ENCODE results near the gene MMP19. TPM values are rescaled to one million over a fixed set of nuclear protein-coding genes. Genes with fewer than 3 reads are reported as not detected.
"Not testable (repeated sequence)": the region's sequence is repeated elsewhere in the genome, so short reads cannot be mapped to it uniquely, and the experiment has no call there.

The MMP19 gene
- total RNA-seq, 1 donor from 2014 or later, result 0.68 TPM

DNA sequence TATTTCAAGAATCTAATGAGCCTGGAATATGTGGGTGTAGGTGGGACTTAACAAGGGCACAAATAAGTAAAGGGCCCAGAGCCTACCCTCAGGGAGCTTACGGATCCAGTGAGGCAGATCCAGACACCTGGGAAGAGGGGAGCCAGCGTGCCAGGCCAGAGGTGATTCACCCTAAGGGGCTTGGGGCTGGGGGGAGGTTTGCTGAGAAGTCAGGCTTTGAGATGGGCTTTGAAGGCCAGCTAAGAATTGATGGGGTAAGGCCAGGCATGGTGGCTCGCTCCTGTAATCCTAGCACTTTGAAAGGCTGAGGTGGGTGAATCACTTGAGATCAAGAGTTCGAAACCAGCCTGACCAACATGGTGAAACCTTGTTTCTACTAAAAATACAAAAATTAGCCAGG lies 695 bp upstream of the MMP19 start:
- no peak for DNase-seq

DNA sequence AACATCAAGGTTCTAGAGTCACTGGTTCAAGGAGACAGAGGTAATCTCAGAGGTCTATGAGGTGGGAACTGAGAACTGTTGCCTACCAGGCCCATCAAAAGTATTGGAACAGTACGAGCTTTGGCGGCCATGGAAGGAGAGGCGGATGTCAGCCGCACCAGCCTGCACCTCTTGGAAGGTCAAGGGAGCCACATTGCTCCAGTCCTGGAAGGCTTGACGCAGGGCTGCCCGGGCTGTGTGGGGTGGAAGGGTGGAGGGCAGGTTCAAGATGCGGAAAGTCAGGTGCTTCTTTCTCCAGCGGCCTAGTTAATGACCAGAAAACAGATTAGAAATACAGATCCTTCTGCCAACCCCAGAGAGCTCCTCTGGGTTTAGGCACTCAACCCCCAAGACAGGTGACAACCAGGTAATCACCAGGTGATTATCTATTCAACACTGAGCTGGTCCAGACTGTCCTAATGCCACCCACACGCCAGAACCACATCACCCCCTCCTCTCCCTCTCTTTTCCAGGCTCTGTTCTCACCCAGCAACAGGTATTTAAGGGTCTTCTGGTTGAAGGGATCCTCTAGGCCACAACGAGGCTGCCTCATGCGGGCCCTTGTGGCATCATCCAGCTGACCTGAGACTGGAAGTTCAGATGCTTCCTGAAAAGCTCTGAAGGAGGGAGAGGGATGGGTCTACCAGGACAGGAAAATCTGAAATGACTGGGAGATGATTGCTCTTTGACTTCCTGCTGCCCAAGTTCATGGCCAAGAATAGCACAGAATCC lies 2.0 kb downstream of the MMP19 start:
- no peak for DNase-seq

DNA sequence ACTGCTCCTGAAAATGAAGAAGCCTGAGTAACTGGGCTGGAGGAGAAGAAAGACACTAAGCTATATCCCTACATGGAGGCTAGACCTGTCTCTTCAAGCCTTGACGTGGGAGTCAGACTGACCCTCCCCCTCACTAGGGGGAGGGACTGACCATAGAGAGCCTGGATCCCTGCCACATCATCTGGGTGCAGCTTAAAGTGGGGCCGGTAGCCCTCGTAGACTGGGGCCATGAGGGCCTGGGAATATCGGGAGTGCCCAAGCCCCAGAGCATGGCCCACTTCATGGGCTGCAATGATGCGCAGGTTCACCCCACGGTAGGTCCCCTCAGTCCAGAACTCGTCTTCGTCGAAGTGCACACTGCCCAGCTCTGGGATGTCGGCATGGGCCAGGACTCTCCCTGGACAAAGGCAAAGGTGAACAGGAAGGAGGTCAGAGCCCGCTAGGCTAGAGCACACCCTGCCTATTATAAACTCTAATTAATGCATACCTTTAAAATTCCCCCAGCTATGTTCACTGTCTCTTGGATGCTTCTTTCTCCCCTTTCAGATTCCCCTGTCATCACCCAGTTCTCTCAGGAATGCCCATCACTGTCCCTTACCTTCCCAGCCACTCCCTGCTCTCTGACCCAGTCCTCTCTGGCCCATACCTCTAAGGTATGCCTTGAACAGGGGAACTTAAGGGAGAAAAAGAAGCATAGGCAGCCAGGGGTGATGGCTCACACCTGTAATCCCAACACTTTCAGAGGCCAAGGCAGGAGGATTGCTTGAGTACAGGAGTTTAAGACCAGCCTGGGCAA lies 3.2 kb downstream of the MMP19 start:
- no peak for DNase-seq

DNA sequence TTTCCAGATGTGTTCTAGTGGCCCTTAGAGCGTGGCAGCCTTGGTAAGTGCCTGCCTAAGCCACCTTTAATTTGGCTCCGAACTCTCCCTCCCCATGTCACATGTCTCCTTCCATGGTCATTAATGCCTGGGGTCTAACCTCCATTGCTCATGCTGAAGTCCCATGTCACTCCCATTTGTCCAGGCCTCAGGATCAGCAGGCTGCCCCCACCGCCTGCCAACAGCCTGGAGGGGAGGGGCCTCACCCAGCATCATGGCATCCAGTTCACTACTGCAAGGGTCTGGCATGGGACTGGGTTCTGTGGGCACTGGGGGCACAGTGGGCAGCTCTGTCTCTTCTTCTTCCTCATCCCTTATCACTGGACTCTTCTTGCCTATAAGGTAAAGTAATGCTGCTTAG lies 4.4 kb downstream of the MMP19 start:
- no peak for DNase-seq

DNA sequence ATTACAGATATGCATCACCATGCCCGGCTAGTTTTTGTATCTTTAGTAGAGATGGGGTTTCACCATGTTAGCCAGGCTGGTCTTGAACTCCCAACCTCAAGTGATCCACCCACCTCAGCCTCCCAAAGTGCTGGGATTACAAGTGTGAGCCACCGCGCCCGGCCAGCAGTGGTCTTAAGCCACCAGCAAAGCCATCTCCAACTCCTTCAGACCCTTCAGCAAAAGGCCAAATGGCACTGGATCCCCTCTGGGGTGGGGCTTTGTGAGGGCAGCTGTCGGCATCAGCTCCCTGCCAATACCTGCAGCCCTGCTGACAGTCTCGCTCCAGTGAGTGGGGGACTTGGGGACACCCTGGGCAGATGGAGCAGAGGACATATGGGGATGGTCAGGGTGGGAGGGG lies 8.3 kb downstream of the MMP19 start:
- not testable (repeated sequence) for DNase-seq

DNA sequence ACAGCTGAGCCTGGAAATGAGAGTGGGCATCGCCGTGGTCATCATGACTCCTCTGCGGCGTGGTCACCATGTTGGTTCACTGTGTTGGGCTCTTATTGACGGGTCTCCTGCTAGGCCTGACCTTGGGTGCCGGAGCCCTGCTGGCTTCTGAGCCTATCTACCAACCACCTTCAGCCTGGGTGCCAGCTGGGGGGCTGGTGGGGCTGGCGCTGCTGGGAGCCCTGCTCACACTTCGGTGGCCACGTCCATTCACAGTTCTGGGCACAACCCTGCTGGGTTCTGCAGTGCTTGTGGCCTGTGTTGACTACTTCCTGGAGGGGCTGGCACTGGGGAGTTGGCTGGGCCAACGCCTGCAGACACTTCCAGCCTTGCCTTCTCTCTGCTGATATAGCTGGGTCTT lies 9.7 kb downstream of the MMP19 start:
- DNase-seq, result no peak

DNA sequence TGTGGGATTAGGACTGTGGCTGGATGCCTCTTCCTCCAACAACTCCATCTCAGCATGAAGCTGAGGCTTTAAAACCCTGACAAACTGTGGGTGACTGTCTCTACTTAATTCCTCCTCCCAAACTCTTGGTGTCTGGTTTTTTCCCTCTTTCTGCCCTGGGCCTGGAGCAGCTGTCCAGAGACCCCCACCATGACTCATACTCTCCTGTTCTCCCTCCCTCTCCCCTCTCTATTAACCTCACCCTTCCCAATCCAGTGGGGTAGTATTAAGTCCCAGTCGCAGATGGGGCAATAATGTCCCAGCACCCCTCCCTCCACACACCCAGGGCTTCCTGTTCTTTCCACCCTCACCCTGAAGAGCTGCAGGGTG lies 11.3 kb downstream of the MMP19 start:
- DNase-seq, result no peak

DNA sequence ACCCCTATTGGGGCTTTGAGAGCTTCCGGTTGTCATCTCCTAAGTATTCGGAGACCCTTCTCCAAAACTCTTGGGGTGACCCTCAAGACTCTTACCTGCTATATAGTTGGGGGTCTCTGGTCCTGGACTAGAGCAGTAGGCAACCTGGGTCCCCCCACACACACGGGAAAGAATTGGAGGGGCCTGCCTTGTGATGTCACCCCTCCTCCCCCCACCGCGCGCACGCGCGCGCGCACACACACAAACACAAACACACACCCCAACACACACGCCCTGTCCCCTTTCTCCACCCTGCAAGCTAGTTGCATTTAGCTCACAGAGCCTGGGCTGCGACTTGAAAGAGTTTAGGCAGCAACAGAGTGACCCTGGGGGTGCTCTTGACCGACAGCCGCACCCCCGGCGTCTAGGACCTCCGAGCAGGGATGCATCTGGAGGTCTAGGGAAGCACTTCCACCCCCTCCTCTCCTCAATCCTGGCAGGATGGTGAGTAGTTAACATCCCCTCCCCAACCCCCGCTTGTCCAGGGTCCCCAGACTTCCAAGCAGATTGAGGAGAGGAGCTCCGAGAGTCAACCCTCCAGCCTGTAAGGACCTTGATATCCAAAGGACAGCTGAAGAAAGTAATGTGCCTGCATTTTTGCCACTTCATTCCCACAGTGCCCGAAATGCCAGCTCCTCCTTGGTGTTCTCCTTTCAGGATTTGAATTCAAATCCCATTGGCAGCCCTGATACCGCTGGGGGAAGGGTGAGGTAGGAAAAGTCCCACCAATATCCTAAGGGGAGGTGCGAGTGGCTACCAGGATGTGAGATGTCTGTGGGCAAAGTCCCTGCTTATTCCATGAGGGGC lies 11.9 kb downstream of the MMP19 start:
- DNase-seq, result peak; percentile 75

DNA sequence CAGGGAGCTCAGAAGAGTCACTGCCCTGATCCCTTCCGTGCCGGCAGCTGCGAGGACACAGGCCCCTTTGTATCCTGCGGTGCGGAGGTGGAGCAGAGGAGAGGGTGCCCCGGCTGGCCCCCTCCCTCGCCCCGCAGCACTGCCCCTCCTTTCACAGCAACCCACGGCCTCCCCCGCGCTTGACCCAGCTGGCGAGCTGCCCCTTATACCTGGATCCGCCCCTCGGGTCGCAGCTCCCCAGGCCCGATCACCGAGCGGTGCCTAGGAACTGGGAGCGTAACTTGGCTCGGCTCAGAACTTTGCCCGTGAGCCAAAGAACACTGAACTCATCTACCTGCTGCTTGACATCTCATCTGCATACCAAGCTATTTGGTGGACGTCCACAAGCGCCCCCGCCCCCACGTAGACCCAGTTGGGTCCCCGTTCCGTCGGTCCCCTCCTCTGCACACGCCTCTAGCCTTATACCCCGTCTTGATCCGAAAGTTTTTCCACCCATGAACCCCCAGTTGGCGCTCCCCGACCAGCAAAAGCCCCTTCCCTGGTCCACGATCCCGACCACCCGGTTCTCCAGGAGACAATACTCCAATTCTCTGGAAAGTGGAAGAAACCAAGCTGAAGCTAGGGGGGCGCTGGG lies 12.7 kb downstream of the MMP19 start:
- DNase-seq, result peak; percentile 35

DNA sequence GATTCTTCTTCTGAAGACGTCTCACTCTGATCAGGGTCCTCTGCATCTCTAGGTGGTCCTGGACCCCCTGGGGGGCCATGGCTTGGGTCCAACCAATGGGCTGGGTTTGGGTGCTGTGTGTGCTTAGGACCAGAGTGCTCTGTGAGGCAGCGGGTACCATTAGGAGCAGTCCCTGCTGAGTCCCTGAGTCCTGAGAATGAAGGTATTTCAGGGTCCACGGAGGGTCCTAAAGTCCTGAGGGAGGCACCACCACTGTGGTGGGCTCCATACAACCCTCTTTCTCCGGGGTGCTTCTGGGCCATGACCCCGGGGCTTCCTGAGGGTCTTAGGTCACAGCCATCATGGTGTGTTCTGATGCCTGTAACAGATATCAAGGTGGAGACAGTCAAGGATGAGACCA lies 14.4 kb downstream of the MMP19 start:
- DNase-seq, result no peak

DNA sequence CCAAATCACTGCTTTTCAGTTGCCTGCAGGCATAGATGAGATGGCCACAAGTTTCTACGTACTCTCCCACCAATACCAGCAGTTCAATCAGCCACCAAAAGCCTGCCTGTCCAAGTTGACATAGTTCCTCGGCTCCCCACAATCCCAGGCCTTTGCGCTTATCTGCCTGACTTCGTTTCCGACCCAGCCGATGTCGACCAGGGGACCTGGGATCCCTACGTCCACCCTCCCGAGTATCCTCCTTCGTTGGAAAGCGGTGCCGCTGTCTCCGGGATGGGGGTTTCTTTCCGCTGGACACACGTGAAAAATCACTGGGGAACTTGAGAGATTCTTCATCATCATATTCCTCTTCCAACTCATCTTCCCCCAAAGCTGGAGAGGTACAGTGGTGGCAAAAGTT lies 14.9 kb downstream of the MMP19 start:
- DNase-seq, result no peak

DNA sequence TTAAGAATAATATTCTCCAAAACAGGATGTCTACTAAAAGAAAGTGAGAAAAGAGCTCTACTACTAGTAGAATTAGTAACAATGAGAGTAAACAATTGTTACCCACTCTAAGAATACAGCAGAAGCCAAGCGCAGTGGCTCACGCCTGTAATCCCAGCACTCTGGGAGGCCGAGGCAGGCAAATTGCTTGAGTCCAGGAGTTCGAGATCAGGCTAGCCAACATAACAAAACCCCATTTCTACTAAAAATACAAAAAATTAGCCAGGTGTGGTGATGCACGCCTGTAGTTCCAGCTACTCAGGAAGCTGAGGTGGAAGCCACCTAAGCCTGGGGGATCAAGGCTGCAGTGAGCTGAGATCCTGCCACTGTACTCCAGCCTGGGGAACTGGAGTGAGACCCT lies 18.0 kb downstream of the MMP19 start:
- DNase-seq, result no peak

DNA sequence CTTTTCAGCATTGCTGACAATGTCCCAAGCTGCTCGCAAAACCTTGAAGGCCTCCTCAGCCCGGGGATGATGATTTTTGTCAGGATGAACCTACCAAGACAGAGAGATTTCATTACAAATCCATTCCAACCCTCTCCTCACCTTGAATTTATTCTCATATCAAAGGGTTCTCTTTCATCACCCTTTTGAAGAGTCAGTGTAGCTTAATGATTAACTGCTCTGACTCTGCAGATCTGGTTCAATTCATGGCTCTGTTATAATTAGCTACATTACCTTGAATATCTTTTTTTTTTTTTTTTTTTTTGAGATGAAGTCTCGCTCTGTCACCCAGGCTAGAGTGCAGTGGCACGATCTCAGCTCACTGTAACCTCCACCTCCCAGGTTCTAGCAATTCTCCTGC lies 19.3 kb downstream of the MMP19 start:
- DNase-seq, result no peak

DNA sequence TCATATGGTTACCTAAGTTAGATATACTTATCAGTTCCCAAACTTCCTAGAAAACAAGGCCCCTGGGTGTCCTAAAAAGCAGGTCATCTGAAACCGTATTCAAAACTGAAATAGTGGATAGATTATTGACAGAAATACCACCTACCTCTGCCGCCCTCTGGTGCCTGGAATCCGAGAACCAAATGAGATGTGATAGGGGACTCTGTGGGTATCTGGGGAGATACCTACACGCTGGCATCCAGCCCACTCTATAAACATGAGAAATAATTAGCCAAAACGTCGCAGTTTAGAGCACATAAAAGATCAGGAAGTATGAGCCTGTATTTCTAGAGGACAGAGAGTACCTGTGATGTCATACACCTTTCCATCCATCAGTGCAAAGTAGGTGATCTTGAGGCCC lies 20.5 kb downstream of the MMP19 start:
- DNase-seq, result peak; percentile 25

DNA sequence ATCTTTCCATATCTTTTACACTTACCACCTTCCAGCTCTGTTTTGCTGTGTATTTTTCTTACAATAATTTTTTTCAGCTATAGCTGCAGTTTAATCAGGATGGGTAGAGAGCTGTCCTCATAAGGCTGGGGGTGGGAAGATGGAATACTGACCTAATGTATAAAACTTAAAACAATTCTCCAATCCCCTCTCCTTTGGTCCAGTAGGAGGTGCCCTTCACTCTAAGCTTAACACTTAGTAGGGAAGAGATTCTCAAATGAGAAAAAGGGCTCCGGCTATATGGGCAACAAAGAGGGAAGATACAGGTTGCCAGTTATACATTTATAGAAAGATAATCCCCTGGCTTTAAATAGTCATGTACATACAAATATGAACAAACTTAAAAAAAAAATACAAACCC lies 22.1 kb downstream of the MMP19 start:
- peak; percentile 55 for DNase-seq

DNA sequence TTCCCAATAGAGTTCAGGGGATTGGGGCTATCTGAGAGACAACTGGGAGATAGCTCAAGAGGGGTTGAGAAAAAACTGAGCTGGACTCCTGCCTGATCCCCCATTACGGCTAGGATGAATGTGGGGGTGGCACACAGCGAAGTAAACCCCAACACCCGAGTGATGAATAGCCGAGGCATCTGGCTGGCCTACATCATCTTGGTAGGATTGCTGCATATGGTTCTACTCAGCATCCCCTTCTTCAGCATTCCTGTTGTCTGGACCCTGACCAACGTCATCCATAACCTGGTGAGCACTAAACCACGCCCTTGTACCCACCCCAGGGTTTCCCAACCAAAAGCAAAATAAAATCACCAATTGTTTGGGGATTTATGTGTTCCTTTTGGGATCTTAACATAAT lies 23.9 kb downstream of the MMP19 start:
- DNase-seq, result no peak

DNA sequence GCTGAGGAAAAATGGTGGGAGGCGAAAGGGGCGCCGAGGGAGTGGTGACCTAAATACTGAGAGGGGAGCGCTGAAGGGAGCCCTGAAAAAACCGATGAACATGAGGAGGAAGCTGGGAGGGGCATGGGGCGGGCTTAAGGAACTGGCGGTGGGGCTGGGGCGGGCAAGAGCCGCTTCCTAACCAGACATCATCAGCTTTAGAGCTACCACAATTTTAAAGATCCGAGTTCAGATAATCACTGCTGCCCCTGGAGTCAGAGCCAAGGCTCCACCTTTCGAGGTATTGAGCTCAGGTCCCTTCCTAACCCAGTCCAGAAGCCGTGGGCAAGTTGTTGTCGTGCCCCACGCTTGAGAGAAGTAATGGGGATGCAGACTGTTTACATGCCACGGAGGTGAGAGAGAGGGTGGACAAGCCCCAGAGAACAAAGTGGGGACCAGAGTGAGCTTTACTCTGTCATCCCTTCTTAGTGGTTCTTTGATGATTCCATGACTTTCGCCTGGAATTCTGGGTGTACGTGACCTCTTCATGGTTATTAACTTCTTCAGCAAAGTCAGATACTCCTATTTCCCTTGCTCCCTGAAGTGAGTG lies 24.5 kb downstream of the MMP19 start:
- no peak for DNase-seq

DNA sequence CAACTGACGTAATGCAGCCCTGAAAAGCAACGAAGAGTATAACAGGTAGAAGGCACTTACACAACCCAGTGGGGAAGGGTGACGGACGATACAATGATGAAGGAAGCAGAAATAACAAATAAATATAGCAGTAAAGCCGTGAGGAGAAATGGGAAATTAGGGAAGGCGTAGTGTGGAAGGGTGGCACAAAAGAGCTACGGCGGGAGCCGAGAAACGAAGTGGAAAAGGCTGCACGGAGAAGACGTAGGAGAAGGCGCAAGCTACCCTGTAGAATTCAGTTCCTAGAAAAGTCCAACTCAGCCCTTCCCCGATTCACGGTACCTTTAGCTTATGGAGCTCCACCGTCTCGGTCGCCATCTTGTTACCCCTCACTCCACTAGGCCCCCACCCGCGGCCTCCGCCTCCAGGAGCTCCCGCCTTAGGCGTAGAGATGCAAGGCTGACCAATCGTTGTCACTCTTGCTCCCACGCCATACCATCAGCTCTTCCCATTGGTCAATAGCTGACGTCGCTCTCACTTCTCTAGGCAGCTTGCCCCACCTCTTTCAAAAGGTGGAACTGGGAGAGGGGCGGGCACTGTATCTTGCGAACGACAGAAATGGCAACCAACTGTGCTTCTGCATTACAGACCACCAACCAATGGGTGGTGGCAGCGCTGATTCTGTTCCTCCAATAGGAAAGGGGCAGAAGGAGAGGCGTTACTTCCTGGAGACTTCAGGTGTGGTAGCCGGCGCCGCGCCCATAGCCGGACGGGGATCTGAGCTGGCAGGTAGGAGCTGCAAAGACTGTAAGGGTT lies 25.2 kb downstream of the MMP19 start, which contains the start of the genes ORMDL2 and SARNP:
ORMDL2 (plus strand) TSS at position 697 of the 795 bp plus-strand sequence. CDS start 959 bp downstream, outside the sequence.
SARNP (minus strand) TSS at position 380 of the 795 bp plus-strand sequence; CDS start at position 357, 23 bp downstream.
- peak; percentile 100 for DNase-seq

DNA sequence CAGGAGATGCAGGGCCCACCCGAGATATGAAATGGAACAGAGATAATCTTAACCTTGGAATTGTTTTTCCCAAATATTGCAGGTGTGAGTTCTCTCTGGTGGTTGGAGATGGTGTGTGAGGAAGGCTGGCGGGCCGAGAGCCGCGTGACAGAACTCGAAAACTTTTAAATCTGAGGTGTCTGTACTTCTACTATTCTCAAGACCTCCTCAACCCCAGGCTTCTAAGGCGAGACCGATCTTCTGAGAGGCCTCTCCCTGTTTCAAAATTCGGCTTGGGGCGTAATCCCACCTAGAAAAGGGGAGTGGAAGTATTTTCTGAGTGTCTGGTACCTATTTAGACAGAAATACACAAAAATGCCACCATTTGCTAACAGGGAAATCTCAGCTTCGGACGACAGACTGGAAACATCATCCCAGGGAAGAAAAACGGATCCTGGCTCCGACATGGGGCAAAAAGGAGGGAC lies 25.8 kb downstream of the MMP19 start:
- DNase-seq, result peak; percentile 65

DNA sequence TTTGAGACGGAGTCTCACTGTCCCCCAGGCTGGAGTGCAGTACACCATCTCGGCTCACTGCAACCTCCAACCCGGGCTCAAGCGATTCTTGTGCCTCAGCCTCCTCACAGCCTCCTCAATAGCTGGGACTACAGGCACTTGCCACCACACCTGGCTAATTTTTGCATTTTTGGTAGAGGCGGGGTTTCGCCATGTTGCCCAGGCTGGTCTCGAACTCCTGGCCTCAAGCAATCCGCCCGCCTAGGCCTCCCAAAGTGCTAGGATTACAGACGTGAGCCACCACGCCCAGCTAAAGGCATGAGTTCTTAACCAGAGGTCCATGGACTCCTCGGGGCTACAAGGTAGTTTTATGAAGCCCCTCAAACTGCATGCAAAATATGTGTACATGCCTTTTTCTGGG lies 27.3 kb downstream of the MMP19 start:
- DNase-seq, result no peak

DNA sequence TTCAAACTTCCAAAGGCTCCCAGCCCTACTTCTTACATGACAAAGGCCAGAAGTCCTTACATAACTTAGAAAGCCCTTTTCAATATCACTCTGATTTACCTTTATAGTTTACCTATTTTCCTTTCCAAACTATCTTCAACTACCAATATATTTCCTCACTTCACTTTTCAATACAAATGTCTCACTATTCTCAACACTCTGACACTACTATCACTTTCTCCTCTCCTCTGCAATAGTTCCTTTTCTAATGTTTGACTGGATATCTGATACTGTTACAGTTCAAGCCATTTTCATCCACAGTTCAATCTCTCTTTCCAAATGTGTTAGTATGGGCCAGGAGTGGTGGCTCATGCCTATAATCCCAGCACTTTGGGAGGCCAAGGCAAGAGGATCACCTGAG lies 28.5 kb downstream of the MMP19 start:
- DNase-seq, result no peak
